SH-SY5Y (cell line): Measurements from ENCODE around the gene GJB4.

ENCODE experiments used
- GATA2 ChIP-seq: IDR thresholded peaks from 2 replicates; pipeline ENCODE4 v1.6.1; 2011; ENCODE audit warnings: mild to moderate bottlenecking, low read depth, low read length
- GATA3 ChIP-seq: IDR thresholded peaks from 2 replicates; pipeline ENCODE4 v1.6.1; 2011; ENCODE audit warnings: low read depth, mild to moderate bottlenecking, low read length, moderate library complexity

The GJB4 gene

GRCh38 chr1:34761176-34761761 lies 1.7 kb downstream of the GJB4 start:
- TF ChIP-seq GATA3 (no peak), GATA2 (no peak)

GRCh38 chr1:34761776-34762307 lies 2.3 kb downstream of the GJB4 start:
- TF ChIP-seq GATA2 (no peak), GATA3 (no peak)

- TF ChIP-seq GATA2 (no peak), GATA3 (no peak)
Measured at GRCh38 chr1:34762474-34763141, 3.1 kb downstream of the GJB4 start.

- TF ChIP-seq GATA2 (no peak), GATA3 (no peak)
Measured at GRCh38 chr1:34763142-34763781, 3.7 kb downstream of the GJB4 start.

- TF ChIP-seq GATA3 (no peak), GATA2 (no peak)
Measured at GRCh38 chr1:34768856-34769255, 9.3 kb downstream of the GJB4 start.

- TF ChIP-seq GATA3 (no peak), GATA2 (no peak)
Measured at GRCh38 chr1:34770891-34771504, 11.5 kb downstream of the GJB4 start.

GRCh38 chr1:34771573-34772371 lies 12.2 kb downstream of the GJB4 start:
- TF ChIP-seq GATA2 (no peak), GATA3 (no peak)

GRCh38 chr1:34774957-34775356 lies 15.4 kb downstream of the GJB4 start:
- TF ChIP-seq GATA3 (no peak), GATA2 (no peak)

GRCh38 chr1:34776911-34777310 lies 17.4 kb downstream of the GJB4 start:
- no peak for TF ChIP-seq GATA2
- no peak for TF ChIP-seq GATA3

GRCh38 chr1:34777519-34778321 lies 18.2 kb downstream of the GJB4 start:
- TF ChIP-seq GATA2 (no peak), GATA3 (no peak)

GRCh38 chr1:34778381-34778780 lies 18.8 kb downstream of the GJB4 start:
- no peak for TF ChIP-seq GATA2
- TF ChIP-seq GATA3 = no peak

- TF ChIP-seq GATA2 (no peak), GATA3 (no peak)
Measured at GRCh38 chr1:34779005-34779404, 19.5 kb downstream of the GJB4 start.

GRCh38 chr1:34779526-34779925 lies 20.0 kb downstream of the GJB4 start:
- TF ChIP-seq GATA3 = no peak
- TF ChIP-seq GATA2 = no peak

GRCh38 chr1:34779962-34780361 lies 20.4 kb downstream of the GJB4 start:
- TF ChIP-seq GATA3 (no peak), GATA2 (no peak)
